ENCODE results near the gene CDKN2C. TPM values are rescaled to one million over a fixed set of nuclear protein-coding genes. Genes with fewer than 3 reads are reported as not detected.
A peak's percentile ranks its signal among the peaks of the same experiment; 100 is the strongest.

CDKN2C gene
- total RNA-seq, 1 experiment from 2014 or later, result not detected

DNA sequence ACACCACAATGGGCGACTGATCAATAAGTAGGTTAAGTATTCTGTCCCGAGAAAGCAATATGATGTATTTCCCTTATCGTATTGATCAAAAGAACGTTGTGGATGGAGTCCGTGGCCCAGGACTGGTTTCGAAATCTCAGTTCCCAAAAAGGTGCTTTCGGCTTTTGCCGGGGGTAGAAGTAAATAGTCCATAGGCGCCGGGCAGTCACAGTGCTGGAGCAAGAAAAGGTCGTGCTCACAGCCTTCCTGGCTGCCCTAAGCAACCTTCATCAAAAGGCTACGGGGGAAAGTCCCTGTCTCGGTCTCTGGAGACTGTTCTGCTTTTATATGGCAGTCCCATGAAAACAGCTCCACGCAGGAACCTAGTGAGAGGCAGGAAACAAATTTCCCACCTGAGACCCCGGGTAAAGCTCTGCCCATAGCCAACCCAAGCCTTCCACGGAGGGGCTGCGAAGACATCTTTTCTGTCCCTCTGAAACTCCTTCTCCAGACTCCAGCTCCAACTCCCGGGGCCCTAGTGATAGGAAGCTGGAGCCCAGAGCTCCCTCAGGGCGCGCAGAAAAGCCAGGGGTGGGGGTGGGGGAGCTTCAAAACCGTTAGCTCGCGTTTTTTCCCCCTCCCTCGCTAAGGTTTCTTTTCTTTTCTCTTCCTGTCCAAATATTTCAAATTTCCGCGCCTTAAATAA is 7.0 kb downstream of the CDKN2C start:
- Mint-ChIP-seq H3K27me3 (ENCODE audit: low read depth) (peaks cover 97% of the 10 kb centered on the region), H3K4me3 (peak overlapping the region; percentile 59)
- POLR2A ChIA-PET, result interaction anchor here (0.6 to 1.2 kb wide), 2 partner anchors 8 to 17 kb away, joined by 5 to 7 read pairs; no protein-coding TSS in a partner anchor

DNA sequence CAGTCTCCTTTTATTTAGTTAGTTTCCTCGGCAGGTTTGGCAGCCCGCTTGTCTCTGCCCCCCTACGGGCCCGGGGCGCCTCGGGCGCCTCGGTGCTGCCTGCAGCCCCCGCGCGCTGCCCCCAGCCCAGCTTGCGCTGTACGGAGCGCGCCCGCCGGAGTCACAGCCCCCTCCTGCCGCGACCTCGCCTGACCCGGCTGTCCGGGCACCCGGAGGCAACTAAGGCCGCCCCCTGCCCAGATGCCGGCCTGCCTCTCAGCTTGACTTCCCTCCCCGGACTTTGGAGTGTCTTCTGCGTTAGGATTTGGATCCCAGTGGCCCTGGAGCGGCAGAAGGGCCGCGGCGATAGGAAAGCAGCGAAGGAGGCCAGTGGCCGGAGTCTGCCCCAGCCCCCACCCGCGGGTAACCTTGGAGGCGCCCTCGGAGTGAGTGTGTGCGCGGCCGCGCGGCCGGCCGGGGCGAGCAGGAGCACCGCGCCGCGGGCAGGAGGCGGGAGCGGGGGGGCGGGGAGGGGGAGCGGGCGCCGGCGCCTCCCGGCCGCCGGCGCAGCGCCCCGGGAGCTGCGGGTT is 7.6 kb downstream of the CDKN2C start:
- POLR2A ChIA-PET, result interaction anchor here (1.2 kb wide), 1 partner anchor 8 kb away, joined by 5 read pairs; no protein-coding TSS in a partner anchor
- H3K36me3 Mint-ChIP-seq, result no peaks in the 10 kb centered on the region
- DNase-seq (ENCODE audit: low spot score) (peak; percentile 42), ATAC-seq (peak; percentile 48)
- no peak overlapping the region for H3K27ac Mint-ChIP-seq
- TF ChIP-seq, protein P1, sequence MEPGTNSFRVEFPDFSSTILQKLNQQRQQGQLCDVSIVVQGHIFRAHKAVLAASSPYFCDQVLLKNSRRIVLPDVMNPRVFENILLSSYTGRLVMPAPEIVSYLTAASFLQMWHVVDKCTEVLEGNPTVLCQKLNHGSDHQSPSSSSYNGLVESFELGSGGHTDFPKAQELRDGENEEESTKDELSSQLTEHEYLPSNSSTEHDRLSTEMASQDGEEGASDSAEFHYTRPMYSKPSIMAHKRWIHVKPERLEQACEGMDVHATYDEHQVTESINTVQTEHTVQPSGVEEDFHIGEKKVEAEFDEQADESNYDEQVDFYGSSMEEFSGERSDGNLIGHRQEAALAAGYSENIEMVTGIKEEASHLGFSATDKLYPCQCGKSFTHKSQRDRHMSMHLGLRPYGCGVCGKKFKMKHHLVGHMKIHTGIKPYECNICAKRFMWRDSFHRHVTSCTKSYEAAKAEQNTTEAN (CRISPR knock-in tag; IDR thresholded peaks at IDR 0.05), result no peak
- TF ChIP-seq ATF1 (CRISPR knock-in tag; IDR thresholded peaks at IDR 0.05), result no peak
- no peak for TF ChIP-seq FOXK1 (CRISPR knock-in tag; IDR thresholded peaks at IDR 0.05)
- TF ChIP-seq, protein P2, sequence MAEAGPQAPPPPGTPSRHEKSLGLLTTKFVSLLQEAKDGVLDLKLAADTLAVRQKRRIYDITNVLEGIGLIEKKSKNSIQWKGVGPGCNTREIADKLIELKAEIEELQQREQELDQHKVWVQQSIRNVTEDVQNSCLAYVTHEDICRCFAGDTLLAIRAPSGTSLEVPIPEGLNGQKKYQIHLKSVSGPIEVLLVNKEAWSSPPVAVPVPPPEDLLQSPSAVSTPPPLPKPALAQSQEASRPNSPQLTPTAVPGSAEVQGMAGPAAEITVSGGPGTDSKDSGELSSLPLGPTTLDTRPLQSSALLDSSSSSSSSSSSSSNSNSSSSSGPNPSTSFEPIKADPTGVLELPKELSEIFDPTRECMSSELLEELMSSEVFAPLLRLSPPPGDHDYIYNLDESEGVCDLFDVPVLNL (CRISPR knock-in tag; IDR thresholded peaks at IDR 0.05; ENCODE audit: borderline replicate concordance, low read depth), result no peak
- TF ChIP-seq SMAD3 (CRISPR knock-in tag; IDR thresholded peaks at IDR 0.05; ENCODE audit: borderline replicate concordance), result no peak
- TF ChIP-seq, protein P3, sequence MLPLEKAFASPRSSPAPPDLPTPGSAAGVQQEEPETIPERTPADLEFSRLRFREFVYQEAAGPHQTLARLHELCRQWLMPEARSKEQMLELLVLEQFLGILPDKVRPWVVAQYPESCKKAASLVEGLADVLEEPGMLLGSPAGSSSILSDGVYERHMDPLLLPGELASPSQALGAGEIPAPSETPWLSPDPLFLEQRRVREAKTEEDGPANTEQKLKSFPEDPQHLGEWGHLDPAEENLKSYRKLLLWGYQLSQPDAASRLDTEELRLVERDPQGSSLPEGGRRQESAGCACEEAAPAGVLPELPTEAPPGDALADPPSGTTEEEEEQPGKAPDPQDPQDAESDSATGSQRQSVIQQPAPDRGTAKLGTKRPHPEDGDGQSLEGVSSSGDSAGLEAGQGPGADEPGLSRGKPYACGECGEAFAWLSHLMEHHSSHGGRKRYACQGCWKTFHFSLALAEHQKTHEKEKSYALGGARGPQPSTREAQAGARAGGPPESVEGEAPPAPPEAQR (CRISPR knock-in tag; IDR thresholded peaks at IDR 0.05), result no peak
- TF ChIP-seq, protein P4, sequence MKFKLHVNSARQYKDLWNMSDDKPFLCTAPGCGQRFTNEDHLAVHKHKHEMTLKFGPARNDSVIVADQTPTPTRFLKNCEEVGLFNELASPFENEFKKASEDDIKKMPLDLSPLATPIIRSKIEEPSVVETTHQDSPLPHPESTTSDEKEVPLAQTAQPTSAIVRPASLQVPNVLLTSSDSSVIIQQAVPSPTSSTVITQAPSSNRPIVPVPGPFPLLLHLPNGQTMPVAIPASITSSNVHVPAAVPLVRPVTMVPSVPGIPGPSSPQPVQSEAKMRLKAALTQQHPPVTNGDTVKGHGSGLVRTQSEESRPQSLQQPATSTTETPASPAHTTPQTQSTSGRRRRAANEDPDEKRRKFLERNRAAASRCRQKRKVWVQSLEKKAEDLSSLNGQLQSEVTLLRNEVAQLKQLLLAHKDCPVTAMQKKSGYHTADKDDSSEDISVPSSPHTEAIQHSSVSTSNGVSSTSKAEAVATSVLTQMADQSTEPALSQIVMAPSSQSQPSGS (CRISPR knock-in tag; IDR thresholded peaks at IDR 0.05; ENCODE audit: borderline replicate concordance, low read depth), result no peak
- peak; percentile 44; the same call in 1 of the 2 replicates for TF ChIP-seq GABPB1 (CRISPR knock-in tag; IDR thresholded peaks at IDR 0.05)
- peak; percentile 14; the same call in 1 of the 2 replicates for TF ChIP-seq ZNF423 (CRISPR knock-in tag; IDR thresholded peaks at IDR 0.05)
- TF ChIP-seq NR1H2 (CRISPR knock-in tag; IDR thresholded peaks at IDR 0.05), result no peak
- no peak for TF ChIP-seq NR3C1 (CRISPR knock-in tag; conservative IDR thresholded peaks at IDR 0.05; ENCODE audit: low read depth)
- CTCF ChIA-PET, result interaction anchor here (0.6 to 1.9 kb wide), 7 partner anchors 8 to 319 kb away, joined by 3 to 8 read pairs (median 3); partner anchors contain the start of genes CDKN2C and FAF1
- peaks cover 20% of the 10 kb centered on the region for H3K4me1 Mint-ChIP-seq
- H3K9me3 Mint-ChIP-seq, result no peaks in the 10 kb centered on the region
- H3K27me3 Mint-ChIP-seq (ENCODE audit: low read depth), result peaks cover 96% of the 10 kb centered on the region
- H3K4me3 Mint-ChIP-seq, result peak overlapping the region; percentile 59

More for the DNA sequence above, 7.0 kb downstream of the CDKN2C start:
- Mint-ChIP-seq H3K36me3 (no peaks in the 10 kb centered on the region), H3K27ac (no peak overlapping the region), H3K9me3 (no peaks in the 10 kb centered on the region), H3K4me1 (peaks cover 20% of the 10 kb centered on the region)
- ATAC-seq (peak; percentile 18), DNase-seq (ENCODE audit: low spot score) (no peak)
- TF ChIP-seq GTF2I (CRISPR knock-in tag; conservative IDR thresholded peaks at IDR 0.05), result no peak
- TF ChIP-seq NFATC4 (CRISPR knock-in tag; IDR thresholded peaks at IDR 0.05), result no peak
- TF ChIP-seq GABPB1 (CRISPR knock-in tag; IDR thresholded peaks at IDR 0.05), result no peak
- TF ChIP-seq, protein P5, sequence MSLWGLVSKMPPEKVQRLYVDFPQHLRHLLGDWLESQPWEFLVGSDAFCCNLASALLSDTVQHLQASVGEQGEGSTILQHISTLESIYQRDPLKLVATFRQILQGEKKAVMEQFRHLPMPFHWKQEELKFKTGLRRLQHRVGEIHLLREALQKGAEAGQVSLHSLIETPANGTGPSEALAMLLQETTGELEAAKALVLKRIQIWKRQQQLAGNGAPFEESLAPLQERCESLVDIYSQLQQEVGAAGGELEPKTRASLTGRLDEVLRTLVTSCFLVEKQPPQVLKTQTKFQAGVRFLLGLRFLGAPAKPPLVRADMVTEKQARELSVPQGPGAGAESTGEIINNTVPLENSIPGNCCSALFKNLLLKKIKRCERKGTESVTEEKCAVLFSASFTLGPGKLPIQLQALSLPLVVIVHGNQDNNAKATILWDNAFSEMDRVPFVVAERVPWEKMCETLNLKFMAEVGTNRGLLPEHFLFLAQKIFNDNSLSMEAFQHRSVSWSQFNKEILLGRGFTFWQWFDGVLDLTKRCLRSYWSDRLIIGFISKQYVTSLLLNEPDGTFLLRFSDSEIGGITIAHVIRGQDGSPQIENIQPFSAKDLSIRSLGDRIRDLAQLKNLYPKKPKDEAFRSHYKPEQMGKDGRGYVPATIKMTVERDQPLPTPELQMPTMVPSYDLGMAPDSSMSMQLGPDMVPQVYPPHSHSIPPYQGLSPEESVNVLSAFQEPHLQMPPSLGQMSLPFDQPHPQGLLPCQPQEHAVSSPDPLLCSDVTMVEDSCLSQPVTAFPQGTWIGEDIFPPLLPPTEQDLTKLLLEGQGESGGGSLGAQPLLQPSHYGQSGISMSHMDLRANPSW (CRISPR knock-in tag; conservative IDR thresholded peaks at IDR 0.05; ENCODE audit: low read depth), result no peak
- no peak for TF ChIP-seq ZNF121 (CRISPR knock-in tag; IDR thresholded peaks at IDR 0.05)
- TF ChIP-seq RELA (CRISPR knock-in tag; IDR thresholded peaks at IDR 0.05; ENCODE audit: borderline replicate concordance), result no peak
- TF ChIP-seq MXD4 (CRISPR knock-in tag; IDR thresholded peaks at IDR 0.05; ENCODE audit: borderline replicate concordance), result no peak
- no peak for TF ChIP-seq SMAD4 (CRISPR knock-in tag; IDR thresholded peaks at IDR 0.05)
- TF ChIP-seq FOXJ3 (CRISPR knock-in tag; IDR thresholded peaks at IDR 0.05; ENCODE audit: borderline replicate concordance), result no peak
- TF ChIP-seq, protein P6, sequence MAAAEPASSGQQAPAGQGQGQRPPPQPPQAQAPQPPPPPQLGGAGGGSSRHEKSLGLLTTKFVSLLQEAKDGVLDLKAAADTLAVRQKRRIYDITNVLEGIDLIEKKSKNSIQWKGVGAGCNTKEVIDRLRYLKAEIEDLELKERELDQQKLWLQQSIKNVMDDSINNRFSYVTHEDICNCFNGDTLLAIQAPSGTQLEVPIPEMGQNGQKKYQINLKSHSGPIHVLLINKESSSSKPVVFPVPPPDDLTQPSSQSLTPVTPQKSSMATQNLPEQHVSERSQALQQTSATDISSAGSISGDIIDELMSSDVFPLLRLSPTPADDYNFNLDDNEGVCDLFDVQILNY (CRISPR knock-in tag; IDR thresholded peaks at IDR 0.05), result no peak
- CTCF ChIA-PET, result interaction anchor here (1.0 to 1.9 kb wide), 4 partner anchors 16 to 212 kb away, joined by 3 to 8 read pairs (median 4); partner anchors contain the start of gene FAF1
